ENCODE data around the gene SHKBP1.

The SHKBP1 gene

DNA sequence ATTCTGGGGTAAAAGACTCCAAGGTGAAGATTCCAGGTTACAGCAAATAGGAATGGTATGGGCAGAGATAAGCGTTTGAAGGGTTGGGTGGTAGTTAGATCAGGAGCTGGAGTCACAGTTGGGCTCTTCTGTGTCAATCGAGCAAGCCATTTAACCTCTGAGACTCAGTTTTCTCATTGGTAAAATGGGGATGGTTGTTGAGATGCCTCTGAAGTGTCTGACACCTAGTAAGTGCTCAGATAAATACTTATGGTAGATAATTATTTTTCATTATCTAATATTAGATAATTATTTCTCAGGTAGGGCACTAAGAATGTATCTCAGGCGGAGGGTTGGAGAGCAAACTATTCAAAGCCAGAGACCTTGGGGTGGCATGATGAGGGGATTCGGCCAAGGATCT lies 32.3 kb downstream of the SHKBP1 start:
- peak overlapping the region in 1 of 2 donors; percentile 58 for H3K4me3 ChIP-seq
- intact Hi-C loops (cut with DNase I; ENCODE audit: low total_unique reads), result no loop called here
- H3K9me3 ChIP-seq, result no peaks in the 10 kb centered on the region
- no peak for DNase-seq
- no peaks in the 10 kb centered on the region for H3K36me3 ChIP-seq
- TF ChIP-seq, protein P1, sequence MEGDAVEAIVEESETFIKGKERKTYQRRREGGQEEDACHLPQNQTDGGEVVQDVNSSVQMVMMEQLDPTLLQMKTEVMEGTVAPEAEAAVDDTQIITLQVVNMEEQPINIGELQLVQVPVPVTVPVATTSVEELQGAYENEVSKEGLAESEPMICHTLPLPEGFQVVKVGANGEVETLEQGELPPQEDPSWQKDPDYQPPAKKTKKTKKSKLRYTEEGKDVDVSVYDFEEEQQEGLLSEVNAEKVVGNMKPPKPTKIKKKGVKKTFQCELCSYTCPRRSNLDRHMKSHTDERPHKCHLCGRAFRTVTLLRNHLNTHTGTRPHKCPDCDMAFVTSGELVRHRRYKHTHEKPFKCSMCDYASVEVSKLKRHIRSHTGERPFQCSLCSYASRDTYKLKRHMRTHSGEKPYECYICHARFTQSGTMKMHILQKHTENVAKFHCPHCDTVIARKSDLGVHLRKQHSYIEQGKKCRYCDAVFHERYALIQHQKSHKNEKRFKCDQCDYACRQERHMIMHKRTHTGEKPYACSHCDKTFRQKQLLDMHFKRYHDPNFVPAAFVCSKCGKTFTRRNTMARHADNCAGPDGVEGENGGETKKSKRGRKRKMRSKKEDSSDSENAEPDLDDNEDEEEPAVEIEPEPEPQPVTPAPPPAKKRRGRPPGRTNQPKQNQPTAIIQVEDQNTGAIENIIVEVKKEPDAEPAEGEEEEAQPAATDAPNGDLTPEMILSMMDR (IDR thresholded peaks at IDR 0.05), result no peak
- H3K27ac ChIP-seq, result peak overlapping the region; percentile 58 to 86
- no peaks in the 10 kb centered on the region for H3K27me3 ChIP-seq
- peaks cover 0 to 60% (median 41%) of the 10 kb centered on the region in 4 donors for H3K4me1 ChIP-seq

DNA sequence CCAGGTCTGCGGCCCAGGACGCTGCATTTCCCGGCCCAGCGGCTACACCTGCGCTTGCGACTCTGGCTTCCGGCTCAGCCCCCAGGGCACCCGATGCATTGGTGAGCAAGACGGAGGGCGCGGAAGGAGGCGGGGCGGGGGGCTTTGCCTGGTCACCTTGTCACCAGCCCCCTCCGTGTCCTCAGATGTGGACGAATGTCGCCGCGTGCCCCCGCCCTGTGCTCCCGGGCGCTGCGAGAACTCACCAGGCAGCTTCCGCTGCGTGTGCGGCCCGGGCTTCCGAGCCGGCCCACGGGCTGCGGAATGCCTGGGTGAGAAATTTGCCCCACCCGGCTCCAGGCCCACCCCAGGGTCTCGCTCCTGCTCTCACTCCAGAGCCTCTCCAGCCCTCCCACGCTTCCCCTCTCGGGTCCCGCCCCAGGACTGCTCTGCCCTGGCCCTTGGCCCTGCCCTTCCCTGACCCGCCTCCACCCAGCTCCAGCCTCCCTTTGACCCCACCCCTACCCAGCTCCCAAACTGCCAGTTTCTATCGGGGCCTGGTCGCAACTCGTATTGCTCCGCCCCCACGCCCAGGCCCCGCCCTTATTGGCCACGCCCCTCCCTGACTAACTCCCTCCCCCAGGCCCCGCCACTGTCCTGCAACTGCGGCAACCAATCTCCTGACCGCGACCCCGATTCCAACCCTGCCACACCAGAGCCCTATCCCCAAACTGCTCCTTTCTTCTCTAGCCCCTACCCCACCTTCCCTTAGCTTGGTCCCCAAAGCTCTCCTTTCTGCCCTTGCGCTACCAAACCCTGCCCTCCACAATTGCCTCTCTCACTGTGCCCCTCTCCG lies 33.1 kb downstream of the SHKBP1 start:
- Histone ChIP-seq H3K27ac (peak overlapping the region; percentile 58 to 86), H3K36me3 (no peaks in the 10 kb centered on the region)
- TF ChIP-seq, protein P1 (IDR thresholded peaks at IDR 0.05), result no peak

DNA sequence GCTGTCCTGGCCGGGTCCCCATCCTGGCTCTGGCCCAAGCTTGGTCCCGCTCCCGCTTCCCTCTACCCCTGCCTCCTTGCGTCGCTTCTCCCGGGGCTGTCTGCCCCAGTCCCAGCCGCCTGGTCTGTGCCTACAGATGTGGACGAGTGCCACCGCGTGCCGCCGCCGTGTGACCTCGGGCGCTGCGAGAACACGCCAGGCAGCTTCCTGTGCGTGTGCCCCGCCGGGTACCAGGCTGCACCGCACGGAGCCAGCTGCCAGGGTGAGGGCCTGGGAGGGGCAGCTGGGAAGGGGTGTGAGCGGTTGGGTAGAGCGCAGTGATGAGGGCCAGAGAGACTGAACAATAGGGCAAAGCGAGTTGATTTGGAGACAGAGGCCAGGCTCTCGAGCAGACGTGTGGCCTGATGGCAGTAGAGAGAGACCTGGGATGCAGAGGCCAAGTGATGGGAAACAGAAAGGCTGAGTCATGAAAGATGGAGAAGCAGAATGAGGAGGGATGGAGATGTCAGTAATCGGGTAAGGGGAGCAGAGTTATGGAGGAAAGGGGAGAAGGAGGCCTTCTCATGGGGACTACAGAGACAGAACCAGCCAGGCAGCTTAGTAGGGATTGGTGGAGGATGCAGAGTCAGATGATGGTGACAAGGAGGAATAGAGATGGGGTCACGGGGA lies 33.9 kb downstream of the SHKBP1 start:
- TF ChIP-seq, protein P1 (IDR thresholded peaks at IDR 0.05), result no peak
- DNase-seq, result peak; percentile 58 to 88
- H3K27ac ChIP-seq, result peak overlapping the region; percentile 58 to 86
- H3K4me1 ChIP-seq, result peaks cover 0 to 54% (median 34%) of the 10 kb centered on the region in 4 donors
- H3K36me3 ChIP-seq, result no peaks in the 10 kb centered on the region
- H3K9me3 ChIP-seq, result no peaks in the 10 kb centered on the region
- intact Hi-C loops (cut with DNase I; ENCODE audit: low total_unique reads), result no loop called here
- H3K4me3 ChIP-seq, result peak overlapping the region; percentile 41 to 58
- no peaks in the 10 kb centered on the region for H3K27me3 ChIP-seq

More for the DNA sequence above, 33.1 kb downstream of the SHKBP1 start:
- peak overlapping the region; percentile 41 to 58 for H3K4me3 ChIP-seq
- H3K9me3 ChIP-seq, result no peaks in the 10 kb centered on the region
- peak; percentile 91 to 93 for DNase-seq
- intact Hi-C loops (cut with DNase I; ENCODE audit: low total_unique reads), result no loop called here
- peaks cover 0 to 59% (median 38%) of the 10 kb centered on the region in 4 donors for H3K4me1 ChIP-seq
- no peaks in the 10 kb centered on the region for H3K27me3 ChIP-seq

DNA sequence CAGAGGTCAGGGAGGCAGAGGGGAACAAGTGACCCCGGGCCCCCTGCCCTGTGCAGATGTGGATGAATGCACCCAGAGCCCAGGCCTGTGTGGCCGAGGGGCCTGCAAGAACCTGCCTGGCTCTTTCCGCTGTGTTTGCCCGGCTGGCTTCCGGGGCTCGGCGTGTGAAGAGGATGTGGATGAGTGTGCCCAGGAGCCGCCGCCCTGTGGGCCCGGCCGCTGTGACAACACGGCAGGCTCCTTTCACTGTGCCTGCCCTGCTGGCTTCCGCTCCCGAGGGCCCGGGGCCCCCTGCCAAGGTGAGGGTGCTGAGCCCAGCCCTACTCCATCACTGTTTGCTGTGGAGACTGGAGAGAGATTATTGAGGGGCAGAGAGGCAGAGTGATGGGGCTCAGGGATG lies 34.4 kb downstream of the SHKBP1 start:
- TF ChIP-seq, protein P1 (IDR thresholded peaks at IDR 0.05), result no peak
- intact Hi-C loops (cut with DNase I; ENCODE audit: low total_unique reads), result no loop called here
- peak overlapping the region; percentile 58 to 86 for H3K27ac ChIP-seq
- no peaks in the 10 kb centered on the region for H3K36me3 ChIP-seq
- DNase-seq, result no peak
- no peak overlapping the region for H3K4me3 ChIP-seq
- peaks cover 0 to 49% (median 28%) of the 10 kb centered on the region in 4 donors for H3K4me1 ChIP-seq
- H3K9me3 ChIP-seq, result no peaks in the 10 kb centered on the region
- H3K27me3 ChIP-seq, result no peaks in the 10 kb centered on the region

DNA sequence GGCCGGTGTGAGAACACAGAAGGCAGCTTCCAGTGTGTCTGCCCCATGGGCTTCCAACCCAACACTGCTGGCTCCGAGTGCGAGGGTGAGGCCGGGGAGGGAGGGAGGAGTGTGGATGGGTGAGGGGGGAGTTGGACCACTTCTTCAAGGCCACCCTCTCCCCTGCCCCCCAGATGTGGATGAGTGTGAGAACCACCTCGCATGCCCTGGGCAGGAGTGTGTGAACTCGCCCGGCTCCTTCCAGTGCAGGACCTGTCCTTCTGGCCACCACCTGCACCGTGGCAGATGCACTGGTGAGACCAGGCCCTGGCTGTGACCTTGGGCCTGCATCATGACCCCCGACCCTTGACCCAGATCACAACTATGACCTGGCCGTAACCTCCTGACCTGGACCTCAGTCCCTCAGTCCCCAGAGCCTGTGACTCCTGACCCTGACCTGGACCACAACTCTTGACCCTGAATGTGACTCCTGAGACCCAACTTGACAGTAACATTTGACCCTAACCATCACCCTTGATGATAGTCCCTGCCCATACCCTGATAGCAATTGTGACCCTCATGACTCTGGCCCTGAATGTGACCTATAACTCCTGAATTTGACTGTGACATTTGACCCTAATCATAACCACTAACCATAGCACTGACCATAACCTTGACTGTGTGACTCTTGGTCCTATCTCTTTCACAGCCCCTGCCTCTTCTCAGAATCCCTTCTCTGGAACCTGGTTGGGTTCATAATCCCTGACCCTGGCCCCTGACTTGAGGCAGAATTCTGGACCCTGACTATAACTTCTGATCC lies 35.4 kb downstream of the SHKBP1 start:
- Histone ChIP-seq H3K4me1 (peaks cover 0 to 42% (median 27%) of the 10 kb centered on the region in 4 donors), H3K9me3 (no peaks in the 10 kb centered on the region), H3K36me3 (peaks cover 0 to 3% (median 0%) of the 10 kb centered on the region in 3 donors), H3K4me3 (no peak overlapping the region), H3K27me3 (no peaks in the 10 kb centered on the region), H3K27ac (peak overlapping the region; percentile 58 to 86)
- TF ChIP-seq, protein P1 (IDR thresholded peaks at IDR 0.05), result no peak
- intact Hi-C loops (cut with DNase I; ENCODE audit: low total_unique reads), result no loop called here
- no peak for DNase-seq
